Tibial nerve (tissue), 3 donors: ENCODE results near the gene ARHGEF17.

ENCODE experiments used
- CTCF ChIP-seq, 5 experiments: fragments of 200-600 bp in 3 of 5; fragments of 450-650 bp in 2 of 5; sonication (generic) in 3 of 5; IDR thresholded peaks; one replicate each; pipeline ENCODE4 v1.5.1; 2016 to 2019; ENCODE audit warnings: antibody characterized with exemption in 5 of 5, mild to moderate bottlenecking in 3 of 5, moderate library complexity in 2 of 5
- POLR2A ChIP-seq, 2 donors: fragments of 450-650 bp; IDR thresholded peaks; one replicate each; pipeline ENCODE4 v1.6.1; 2017; ENCODE audit warnings: antibody characterized with exemption in 2 of 2, mild to moderate bottlenecking in 2 of 2, moderate library complexity in 2 of 2

- no peak for TF ChIP-seq CTCF (IDR thresholded peaks at IDR 0.05)
- no peak for TF ChIP-seq POLR2A (IDR thresholded peaks at IDR 0.05)
Observed at GRCh38 chr11:73310661-73311393, 2.8 kb downstream of the ARHGEF17 start.
